Endodermal cell (in vitro differentiated cells): Measurements from ENCODE around the gene ENTPD2. TPM values are rescaled to one million over a fixed set of nuclear protein-coding genes. Genes with fewer than 3 reads are reported as not detected.

Experiments
- DNase-seq: peaks from one replicate; pipeline ENCODE4 v3.0.0-alpha.2; 2017
- H3K27ac ChIP-seq: 2 replicates; pipeline ENCODE4 v1.5.1; 2013; ENCODE audit warnings: mild to moderate bottlenecking, low read depth, low read length, moderate library complexity
- H3K27me3 ChIP-seq: 2 replicates; pipeline ENCODE4 v1.6.1; 2013; ENCODE audit warnings: mild to moderate bottlenecking, low read length, moderate library complexity; ENCODE audit not compliant: insufficient read depth, control insufficient read depth, poor library complexity, severe bottlenecking
- H3K36me3 ChIP-seq: 2 replicates; pipeline ENCODE4 v1.7.0; 2013; ENCODE audit warnings: mild to moderate bottlenecking, low read length, moderate library complexity; ENCODE audit not compliant: control insufficient read depth, insufficient read depth
- H3K4me1 ChIP-seq: one replicate; pipeline ENCODE4 v1.7.0; 2013; ENCODE audit warnings: low read length; ENCODE audit not compliant: control insufficient read depth, insufficient read depth
- H3K4me3 ChIP-seq: 2 replicates; pipeline ENCODE4 v1.5.1; 2013; ENCODE audit warnings: mild to moderate bottlenecking, low read length, moderate library complexity
- H3K9ac ChIP-seq: 2 replicates; pipeline ENCODE4 v1.6.1; 2013; ENCODE audit warnings: mild to moderate bottlenecking, low read length, moderate library complexity; ENCODE audit not compliant: poor library complexity, severe bottlenecking; ENCODE audit errors: extremely low read depth
- H3K9me3 ChIP-seq: 2 replicates; pipeline ENCODE4 v1.6.1; 2013; ENCODE audit warnings: mild to moderate bottlenecking, low read length, moderate library complexity; ENCODE audit not compliant: control insufficient read depth
- H3K27ac Mint-ChIP-seq: 2 replicates; pipeline ENCODE4 v1.8.0; 2020; ENCODE audit warnings: mixed read lengths
- H3K27me3 Mint-ChIP-seq: 2 replicates; pipeline ENCODE4 v1.8.0; 2021; ENCODE audit warnings: mild to moderate bottlenecking, mixed read lengths; ENCODE audit not compliant: insufficient read depth
- H3K36me3 Mint-ChIP-seq: 2 replicates; pipeline ENCODE4 v1.8.0; 2020; ENCODE audit warnings: low read depth, mixed read lengths
- H3K4me1 Mint-ChIP-seq: 2 replicates; pipeline ENCODE4 v1.8.0; 2020; ENCODE audit warnings: mixed read lengths
- H3K4me3 Mint-ChIP-seq: 2 replicates; pipeline ENCODE4 v1.8.0; 2020; ENCODE audit warnings: mild to moderate bottlenecking, moderate library complexity, mixed read lengths
- H3K9me3 Mint-ChIP-seq: 2 replicates; pipeline ENCODE4 v1.8.0; 2020; ENCODE audit warnings: mild to moderate bottlenecking, mixed read lengths
- WGBS, 2 experiments: methylation state at CpG; one replicate each; pipeline versions ENCODE4 v1.1.5 to v1.1.7; 2013; ENCODE audit warnings: missing lambda C conversion rate in 2 of 2, mixed read lengths in 1 of 2; ENCODE audit not compliant: insufficient coverage in 1 of 2, insufficient read length in 1 of 2; 5-methylcytosine and 5-hydroxymethylcytosine counted together
- total RNA-seq, 2 donors: library from RNA; stranded (reverse); fragmentation: NEBNext Ultra II Directional in 1 of 2; extraction: Animal tissue kit (Norgen Biotek cat#: 25700) in 1 of 2; gene quantifications; 2 replicates in 1 of 2; 3 replicates in 1 of 2; pipeline ENCODE4 v1.2.1, GENCODE V29; 2021
- TF ChIP-seq, protein P1 (sequence below): fragments of 200-600 bp; sonication (generic); conservative IDR thresholded peaks from 2 replicates; pipeline ENCODE4 v1.5.0; 2021; ENCODE audit warnings: antibody characterized with exemption, mild to moderate bottlenecking

The ENTPD2 gene
- total RNA-seq, 2 donors from 2014 or later = 1.2 to 2.4 TPM

DNA sequence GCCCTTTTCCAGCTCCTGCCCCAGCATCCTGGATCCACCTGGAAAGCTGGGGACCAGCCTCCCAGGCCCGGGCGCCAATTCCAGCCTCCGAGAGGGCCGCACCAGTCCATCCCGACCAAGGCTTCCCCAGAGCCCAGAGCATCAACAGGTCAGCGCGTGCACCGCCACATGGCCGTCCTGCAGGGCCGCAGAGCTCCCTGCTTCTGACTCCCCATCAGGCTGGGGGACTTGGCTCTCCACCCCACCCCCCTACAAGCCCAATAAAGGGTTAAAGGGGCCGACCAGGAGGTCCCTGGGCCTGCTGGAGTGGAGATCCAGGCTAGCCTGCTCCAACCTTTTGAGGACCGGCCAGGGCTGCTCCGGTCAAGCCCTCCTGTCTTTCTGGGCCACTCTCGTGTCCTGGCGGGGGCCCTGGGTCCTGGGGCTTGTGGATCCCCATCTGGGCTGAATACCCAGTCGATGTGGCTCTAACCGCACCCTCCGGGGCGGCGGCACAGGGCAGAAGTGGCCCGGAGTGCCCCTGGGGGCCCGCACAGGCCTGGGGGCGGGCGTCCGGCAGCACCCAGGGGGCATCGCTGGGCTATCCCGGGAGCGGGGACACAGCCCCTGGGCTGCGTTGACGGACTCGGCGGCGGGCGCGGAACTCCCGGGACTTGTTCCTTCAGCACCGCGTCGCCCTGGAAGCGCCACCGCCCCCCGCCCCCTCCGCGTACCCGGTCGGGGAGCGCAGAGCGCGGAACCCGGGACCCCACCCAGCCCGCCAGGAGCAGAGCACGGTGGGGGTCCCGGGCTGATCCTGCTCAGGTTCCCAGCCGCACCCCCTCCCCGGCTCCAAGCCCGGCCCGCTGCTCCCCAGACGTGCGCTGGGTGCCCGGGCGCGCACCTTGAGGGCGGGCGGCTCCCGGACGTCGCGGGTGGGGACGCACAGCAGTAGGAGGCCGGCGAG is 590 bp downstream of the ENTPD2 start:
- H3K4me3 ChIP-seq = no peak overlapping the region
- Mint-ChIP-seq H3K36me3 (no peaks in the 10 kb centered on the region), H3K9me3 (no peaks in the 10 kb centered on the region), H3K4me3 (peak overlapping the region; percentile 7), H3K27me3 (peaks cover 51% of the 10 kb centered on the region), H3K4me1 (peaks cover 2% of the 10 kb centered on the region), H3K27ac (no peak overlapping the region)
- 14 to 20% methylated on average over 13 to 71 of the region's 71 CpGs for WGBS, 2 experiments
- H3K9ac ChIP-seq = no peak overlapping the region
- H3K27ac ChIP-seq = no peak overlapping the region
- no peaks in the 10 kb centered on the region for H3K9me3 ChIP-seq
- DNase-seq = peak; percentile 75
- TF ChIP-seq, protein P1, sequence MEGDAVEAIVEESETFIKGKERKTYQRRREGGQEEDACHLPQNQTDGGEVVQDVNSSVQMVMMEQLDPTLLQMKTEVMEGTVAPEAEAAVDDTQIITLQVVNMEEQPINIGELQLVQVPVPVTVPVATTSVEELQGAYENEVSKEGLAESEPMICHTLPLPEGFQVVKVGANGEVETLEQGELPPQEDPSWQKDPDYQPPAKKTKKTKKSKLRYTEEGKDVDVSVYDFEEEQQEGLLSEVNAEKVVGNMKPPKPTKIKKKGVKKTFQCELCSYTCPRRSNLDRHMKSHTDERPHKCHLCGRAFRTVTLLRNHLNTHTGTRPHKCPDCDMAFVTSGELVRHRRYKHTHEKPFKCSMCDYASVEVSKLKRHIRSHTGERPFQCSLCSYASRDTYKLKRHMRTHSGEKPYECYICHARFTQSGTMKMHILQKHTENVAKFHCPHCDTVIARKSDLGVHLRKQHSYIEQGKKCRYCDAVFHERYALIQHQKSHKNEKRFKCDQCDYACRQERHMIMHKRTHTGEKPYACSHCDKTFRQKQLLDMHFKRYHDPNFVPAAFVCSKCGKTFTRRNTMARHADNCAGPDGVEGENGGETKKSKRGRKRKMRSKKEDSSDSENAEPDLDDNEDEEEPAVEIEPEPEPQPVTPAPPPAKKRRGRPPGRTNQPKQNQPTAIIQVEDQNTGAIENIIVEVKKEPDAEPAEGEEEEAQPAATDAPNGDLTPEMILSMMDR = no peak
- H3K4me1 ChIP-seq = no peaks in the 10 kb centered on the region
- no peaks in the 10 kb centered on the region for H3K36me3 ChIP-seq
- H3K27me3 ChIP-seq = peaks cover 66% of the 10 kb centered on the region

DNA sequence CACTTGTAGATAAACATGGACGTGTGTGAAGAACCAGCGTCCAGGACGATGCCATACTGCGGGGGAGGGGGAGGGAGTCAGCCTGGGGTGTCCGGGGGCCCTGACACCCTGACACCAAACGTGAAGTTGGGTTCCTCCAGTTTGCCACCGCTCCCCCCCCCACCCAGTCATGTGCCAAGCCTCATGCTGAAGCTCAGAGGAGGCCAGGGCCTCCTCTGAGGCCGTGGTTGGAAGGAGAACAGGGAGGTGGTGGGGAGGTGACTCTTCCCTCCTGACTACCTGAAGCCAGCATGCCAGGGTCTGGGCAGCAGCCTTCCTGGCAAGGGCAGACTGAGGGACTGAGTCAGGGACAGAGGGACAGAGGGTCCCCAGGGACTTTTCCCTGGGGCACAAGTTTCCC is 1.6 kb downstream of the ENTPD2 start:
- H3K4me1 ChIP-seq = no peaks in the 10 kb centered on the region
- peaks cover 59% of the 10 kb centered on the region for H3K27me3 Mint-ChIP-seq
- no peak overlapping the region for H3K9ac ChIP-seq
- peaks cover 2% of the 10 kb centered on the region for H3K4me1 Mint-ChIP-seq
- H3K27me3 ChIP-seq = peaks cover 76% of the 10 kb centered on the region
- H3K9me3 ChIP-seq = no peaks in the 10 kb centered on the region
- H3K27ac Mint-ChIP-seq = no peak overlapping the region
- no peaks in the 10 kb centered on the region for H3K36me3 ChIP-seq
- H3K4me3 ChIP-seq = no peak overlapping the region
- no peaks in the 10 kb centered on the region for H3K36me3 Mint-ChIP-seq
- H3K27ac ChIP-seq = no peak overlapping the region
- DNase-seq = no peak
- H3K9me3 Mint-ChIP-seq = no peaks in the 10 kb centered on the region
- H3K4me3 Mint-ChIP-seq = no peak overlapping the region
- TF ChIP-seq, protein P1 = no peak
- 80 to 91% methylated on average over 4 to 5 of the region's 8 CpGs for WGBS, 2 experiments

DNA sequence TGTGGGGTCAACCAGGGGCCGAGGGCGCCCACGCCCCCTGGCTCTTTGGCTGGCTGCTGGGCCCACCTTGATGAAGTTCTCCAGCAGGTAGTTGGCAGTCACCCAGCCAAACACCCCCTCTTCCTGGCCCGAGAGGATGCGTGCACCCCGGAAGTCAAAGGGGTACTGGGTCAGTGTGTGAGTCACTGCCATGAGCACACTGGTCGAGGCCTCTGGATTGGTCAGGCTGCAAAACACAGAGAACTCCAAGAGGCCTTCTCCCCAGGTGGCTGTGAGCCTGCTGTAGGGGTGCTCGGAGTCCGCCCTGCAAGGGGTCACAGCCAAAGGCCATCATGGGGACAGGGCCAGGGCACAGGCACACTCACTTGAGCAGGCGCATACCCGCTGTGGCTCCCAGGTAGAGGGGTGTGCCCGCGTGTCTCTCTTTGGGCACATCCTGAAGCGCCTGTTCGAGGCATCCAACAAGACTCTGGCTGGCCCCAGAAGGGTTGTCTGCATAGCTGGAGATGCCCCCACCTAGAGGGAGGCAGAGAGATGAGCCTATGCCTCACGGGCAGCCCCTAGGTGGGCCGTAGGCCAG is 2.6 kb downstream of the ENTPD2 start:
- H3K27me3 ChIP-seq = peaks cover 81% of the 10 kb centered on the region

More for the DNA sequence above, 2.6 kb downstream of the ENTPD2 start:
- H3K27me3 Mint-ChIP-seq = peaks cover 69% of the 10 kb centered on the region
- H3K27ac Mint-ChIP-seq = no peak overlapping the region
- no peaks in the 10 kb centered on the region for H3K36me3 ChIP-seq
- H3K36me3 Mint-ChIP-seq = no peaks in the 10 kb centered on the region
- no peak overlapping the region for H3K27ac ChIP-seq
- H3K9me3 ChIP-seq = no peaks in the 10 kb centered on the region
- no peak overlapping the region for H3K4me3 Mint-ChIP-seq
- TF ChIP-seq, protein P1 = no peak
- H3K9me3 Mint-ChIP-seq = no peaks in the 10 kb centered on the region
- no peaks in the 10 kb centered on the region for H3K4me1 ChIP-seq
- 90 to 97% methylated on average over 13 to 17 of the region's 17 CpGs for WGBS, 2 experiments
- H3K9ac ChIP-seq = no peak overlapping the region
- H3K4me3 ChIP-seq = no peak overlapping the region
- DNase-seq = no peak
- peaks cover 2% of the 10 kb centered on the region for H3K4me1 Mint-ChIP-seq
